Retina (tissue), 1 donor: ENCODE data around the gene MYO18A.

ENCODE experiments used
- DNase-seq: peaks from one replicate; pipeline ENCODE4 v3.0.0-alpha.2; 2016

MYO18A gene

GRCh38 chr17:29045026-29045425 lies 135.2 kb downstream of the MYO18A start:
- no peak for DNase-seq

- DNase-seq = no peak
These were observed 136.6 kb downstream of the MYO18A start for GRCh38 chr17:29043539-29044145.

GRCh38 chr17:29042679-29043538 lies 137.3 kb downstream of the MYO18A start, which contains the start of gene PIPOX:
Gene PIPOX (plus strand): TSS chr17:29043141. CDS start chr17:29043226, 85 bp downstream.
- no peak for DNase-seq

- peak; percentile 83 for DNase-seq
These were observed 138.0 kb downstream of the MYO18A start for GRCh38 chr17:29042026-29042678.

- no peak for DNase-seq
These were observed 138.6 kb downstream of the MYO18A start for GRCh38 chr17:29041571-29041970.

- DNase-seq = no peak
These were observed 139.1 kb downstream of the MYO18A start for GRCh38 chr17:29041091-29041490.

GRCh38 chr17:29039764-29040598 lies 140.2 kb downstream of the MYO18A start:
- no peak for DNase-seq

- peak; percentile 85 for DNase-seq
These were observed 142.0 kb downstream of the MYO18A start for GRCh38 chr17:29038085-29038795.

GRCh38 chr17:29037739-29038084 lies 142.5 kb downstream of the MYO18A start:
- DNase-seq = no peak

GRCh38 chr17:29036584-29036983 lies 143.6 kb downstream of the MYO18A start:
- no peak for DNase-seq

- no peak for DNase-seq
These were observed 145.7 kb downstream of the MYO18A start for GRCh38 chr17:29034510-29034909.

GRCh38 chr17:29032857-29033197 lies 147.4 kb downstream of the MYO18A start:
- no peak for DNase-seq

- DNase-seq = no peak
These were observed 148.0 kb downstream of the MYO18A start for GRCh38 chr17:29032013-29032856.

- DNase-seq = no peak
These were observed 148.7 kb downstream of the MYO18A start for GRCh38 chr17:29031488-29031887.

- no peak for DNase-seq
These were observed 155.8 kb downstream of the MYO18A start for GRCh38 chr17:29024316-29024952.

- DNase-seq = no peak
These were observed 158.1 kb downstream of the MYO18A start for GRCh38 chr17:29022074-29022473.

- DNase-seq = no peak
These were observed 159.0 kb downstream of the MYO18A start for GRCh38 chr17:29021226-29021625.
